Ishikawa (cell line): ENCODE measurements around the gene EPHB1.

Experiments
- CEBPB ChIP-seq: IDR thresholded peaks from 2 replicates; pipeline ENCODE4 v1.6.1; 2012
- CREB1 ChIP-seq: IDR thresholded peaks from 2 replicates; pipeline ENCODE4 v1.6.1; 2012; ENCODE audit warnings: low read depth
- EGR1 ChIP-seq: IDR thresholded peaks from 2 replicates; pipeline ENCODE4 v1.6.1; 2012
- EP300 ChIP-seq: IDR thresholded peaks from 2 replicates; pipeline ENCODE4 v1.6.1; 2012; ENCODE audit warnings: borderline replicate concordance
- FOXM1 ChIP-seq: IDR thresholded peaks from 2 replicates; pipeline ENCODE4 v1.6.1; 2012; ENCODE audit warnings: low read depth, borderline replicate concordance
- MAX ChIP-seq: IDR thresholded peaks from 2 replicates; pipeline ENCODE4 v1.6.1; 2012
- NFIC ChIP-seq: IDR thresholded peaks from 2 replicates; pipeline ENCODE4 v1.6.1; 2012
- RAD21 ChIP-seq: IDR thresholded peaks from 2 replicates; pipeline ENCODE4 v1.6.1; 2012; ENCODE audit warnings: low read depth
- REST ChIP-seq: IDR thresholded peaks from 2 replicates; pipeline ENCODE4 v1.6.1; 2012; ENCODE audit warnings: low read depth, mild to moderate bottlenecking
- TAF1 ChIP-seq: IDR thresholded peaks from 2 replicates; pipeline ENCODE4 v1.6.1; 2012; ENCODE audit warnings: low read depth, mild to moderate bottlenecking
- TCF12 ChIP-seq: IDR thresholded peaks from 2 replicates; pipeline ENCODE4 v1.6.1; 2012; ENCODE audit warnings: low read depth
- TEAD4 ChIP-seq: IDR thresholded peaks from 2 replicates; pipeline ENCODE4 v1.6.1; 2012
- USF1 ChIP-seq: IDR thresholded peaks from 2 replicates; pipeline ENCODE4 v1.6.1; 2012
- YY1 ChIP-seq: IDR thresholded peaks from 2 replicates; pipeline ENCODE4 v1.6.1; 2012; ENCODE audit warnings: low read depth
- ZBTB7A ChIP-seq: IDR thresholded peaks from 2 replicates; pipeline ENCODE4 v1.6.1; 2012; ENCODE audit warnings: low read depth

Gene EPHB1

GRCh38 chr3:134896141-134896540 lies 101.1 kb downstream of the EPHB1 start:
- no peak for TF ChIP-seq REST
- no peak for TF ChIP-seq NFIC

GRCh38 chr3:134896696-134897095 lies 101.6 kb downstream of the EPHB1 start:
- TF ChIP-seq TAF1 (no peak), EGR1 (no peak), CREB1 (no peak), REST (no peak), CEBPB (no peak), TCF12 (no peak), NFIC (no peak)

- no peak for TF ChIP-seq CEBPB
- TF ChIP-seq CREB1, result no peak
- no peak for TF ChIP-seq YY1
- TF ChIP-seq REST, result no peak
- TF ChIP-seq EP300, result no peak
- TF ChIP-seq TAF1, result no peak
- no peak for TF ChIP-seq USF1
- no peak for TF ChIP-seq ZBTB7A
- TF ChIP-seq NFIC, result no peak
- no peak for TF ChIP-seq RAD21
Observed at GRCh38 chr3:134897391-134898141, 102.5 kb downstream of the EPHB1 start.

- TF ChIP-seq NFIC (no peak), EGR1 (no peak), USF1 (no peak), ZBTB7A (no peak), CEBPB (no peak), YY1 (no peak), MAX (no peak), TEAD4 (no peak), FOXM1 (no peak), RAD21 (no peak), REST (no peak), TCF12 (no peak), TAF1 (no peak), CREB1 (no peak), EP300 (no peak)
Observed at GRCh38 chr3:134898181-134898754, 103.2 kb downstream of the EPHB1 start.
